HG03571 (cell line): ENCODE data around the gene RABGAP1.

ENCODE experiments used
- ATAC-seq: cut with Tn5 transposase; IDR thresholded peaks from one replicate; pipeline ENCODE4 v1.9.1; 2021; ENCODE audit not compliant: unreplicated experiment

Gene RABGAP1

GRCh38 chr9:123107639-123108285, 166.9 kb downstream of the RABGAP1 start:
- ATAC-seq, result no peak

GRCh38 chr9:123108976-123109375, 168.2 kb downstream of the RABGAP1 start:
- no peak for ATAC-seq

GRCh38 chr9:123109540-123110279, 168.9 kb downstream of the RABGAP1 start:
- ATAC-seq, result no peak

- ATAC-seq, result no peak
Measured at GRCh38 chr9:123111427-123112014, 170.7 kb downstream of the RABGAP1 start.

- no peak for ATAC-seq
Measured at GRCh38 chr9:123112015-123112975, 171.5 kb downstream of the RABGAP1 start.

GRCh38 chr9:123113185-123113584, 172.4 kb downstream of the RABGAP1 start:
- no peak for ATAC-seq

- ATAC-seq, result no peak
Measured at GRCh38 chr9:123115146-123115913, 174.5 kb downstream of the RABGAP1 start.

- ATAC-seq, result no peak
Measured at GRCh38 chr9:123116036-123116435, 175.2 kb downstream of the RABGAP1 start.

- ATAC-seq, result no peak
Measured at GRCh38 chr9:123119566-123119965, 178.7 kb downstream of the RABGAP1 start.

GRCh38 chr9:123120131-123120530, 179.3 kb downstream of the RABGAP1 start:
- ATAC-seq, result no peak

- ATAC-seq, result no peak
Measured at GRCh38 chr9:123120953-123121352, 180.1 kb downstream of the RABGAP1 start.

GRCh38 chr9:123121457-123121856, 180.6 kb downstream of the RABGAP1 start:
- ATAC-seq, result no peak

- no peak for ATAC-seq
Measured at GRCh38 chr9:123127512-123128075, 186.8 kb downstream of the RABGAP1 start.

- no peak for ATAC-seq
Measured at GRCh38 chr9:123128591-123128990, 187.8 kb downstream of the RABGAP1 start.

- no peak for ATAC-seq
Measured at GRCh38 chr9:123129423-123129822, 188.6 kb downstream of the RABGAP1 start.

- no peak for ATAC-seq
Measured at GRCh38 chr9:123131258-123131657, 190.4 kb downstream of the RABGAP1 start.

- no peak for ATAC-seq
Measured at GRCh38 chr9:123131993-123132392, 191.2 kb downstream of the RABGAP1 start.

GRCh38 chr9:123132696-123133095, 191.9 kb downstream of the RABGAP1 start:
- no peak for ATAC-seq

- no peak for ATAC-seq
Measured at GRCh38 chr9:123135430-123135829, 194.6 kb downstream of the RABGAP1 start.

- ATAC-seq, result no peak
Measured at GRCh38 chr9:123138163-123138562, 197.3 kb downstream of the RABGAP1 start.
